DND-41 (cell line): ENCODE measurements around the gene LCA5L.

Experiments
- ATAC-seq: fragments of 200-7000 bp; cut with Tn5 transposase; 3 replicates; pipeline ENCODE4 v1.9.1; 2021; ENCODE audit warnings: low read depth; ENCODE audit not compliant: insufficient read depth
- DNase-seq: peaks from one replicate; pipeline ENCODE4 v3.0.0-alpha.2; 2020
- H2AFZ ChIP-seq: 2 replicates; pipeline ENCODE4 v1.6.0; 2012; ENCODE audit warnings: low read depth, low read length
- H3K27ac ChIP-seq: 2 replicates; pipeline ENCODE4 v1.5.1; 2012; ENCODE audit warnings: low read length, inconsistent platforms
- H3K27me3 ChIP-seq: fragments of 200-600 bp; sonication (generic); 2 replicates; pipeline ENCODE4 v1.6.0; 2012; ENCODE audit warnings: low read length, mild to moderate bottlenecking, inconsistent platforms; ENCODE audit not compliant: insufficient read depth, poor library complexity
- H3K36me3 ChIP-seq: 2 replicates; pipeline ENCODE4 v1.5.1; 2012; ENCODE audit warnings: low read length, inconsistent platforms; ENCODE audit not compliant: insufficient read depth
- H3K4me1 ChIP-seq: 2 replicates; pipeline ENCODE4 v1.5.1; 2012; ENCODE audit warnings: mild to moderate bottlenecking, low read length; ENCODE audit not compliant: insufficient read depth
- H3K4me2 ChIP-seq: 2 replicates; pipeline ENCODE4 v1.6.0; 2012; ENCODE audit warnings: mild to moderate bottlenecking, moderate library complexity, low read length, inconsistent platforms; ENCODE audit not compliant: insufficient read depth
- H3K4me3 ChIP-seq, 2 experiments: fragments of 200-600 bp in 1 of 2; shearing (Covaris generic) in 1 of 2; 2 replicates each; pipeline ENCODE4 v1.5.1; 2012 to 2016; ENCODE audit warnings: inconsistent platforms in 2 of 2, low read length in 2 of 2, mild to moderate bottlenecking in 2 of 2, low read depth in 1 of 2, moderate library complexity in 1 of 2
- H3K79me2 ChIP-seq: 2 replicates; pipeline ENCODE4 v1.6.0; 2012; ENCODE audit warnings: low read length, inconsistent platforms; ENCODE audit not compliant: insufficient read depth
- H3K9ac ChIP-seq: 2 replicates; pipeline ENCODE4 v1.6.0; 2012; ENCODE audit warnings: low read depth, mild to moderate bottlenecking, inconsistent platforms, low read length, moderate library complexity
- H3K9me3 ChIP-seq: 2 replicates; pipeline ENCODE4 v1.5.1; 2012; ENCODE audit warnings: low read length, moderate library complexity, mild to moderate bottlenecking, inconsistent platforms; ENCODE audit not compliant: insufficient read depth, severe bottlenecking
- H4K20me1 ChIP-seq: 2 replicates; pipeline ENCODE4 v1.6.0; 2012; ENCODE audit warnings: low read length; ENCODE audit not compliant: insufficient read depth
- EZH2 ChIP-seq: IDR thresholded peaks from 3 replicates; pipeline ENCODE4 v1.6.1; 2012; ENCODE audit warnings: borderline replicate concordance, low read depth, mild to moderate bottlenecking, moderate library complexity, low read length, inconsistent platforms; ENCODE audit not compliant: severe bottlenecking
- TF ChIP-seq, protein P1 (sequence below): IDR thresholded peaks from 2 replicates; pipeline ENCODE4 v1.5.1; 2012; ENCODE audit warnings: borderline replicate concordance, low read length, moderate library complexity, mild to moderate bottlenecking; ENCODE audit not compliant: poor library complexity, severe bottlenecking; ENCODE audit errors: extremely low read depth

LCA5L gene

DNA sequence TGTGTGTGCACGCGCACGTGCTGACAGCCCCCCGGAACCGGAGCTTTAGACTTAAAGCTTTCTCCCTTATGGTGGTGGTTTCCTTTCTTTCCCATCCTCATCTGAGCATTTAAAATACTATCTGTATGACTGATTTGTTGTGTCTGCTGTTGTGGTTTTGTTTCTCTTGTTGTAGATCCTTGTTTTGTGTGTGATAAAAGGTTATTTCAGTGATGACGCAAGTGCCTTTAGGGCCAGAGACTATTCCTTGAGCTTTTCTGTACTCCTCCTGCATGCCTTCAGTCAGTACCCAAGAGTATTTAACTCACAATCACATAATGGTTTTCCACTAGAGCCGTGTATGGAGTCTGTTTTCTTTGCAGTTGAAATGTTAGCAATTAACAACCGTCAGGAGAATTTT, 45.4 kb downstream of the LCA5L start:
- DNase-seq (no peak), ATAC-seq (no peak)
- Histone ChIP-seq H4K20me1 (no peaks in the 10 kb centered on the region), H3K4me3 (no peak overlapping the region), H3K9ac (no peak overlapping the region), H3K27me3 (no peaks in the 10 kb centered on the region), H3K4me1 (no peaks in the 10 kb centered on the region), H3K9me3 (no peaks in the 10 kb centered on the region), H3K36me3 (peaks cover 17% of the 10 kb centered on the region), H3K79me2 (no peaks in the 10 kb centered on the region), H3K4me2 (no peak overlapping the region), H3K27ac (no peak overlapping the region), H2AFZ (no peak overlapping the region)
- TF ChIP-seq, protein P1, sequence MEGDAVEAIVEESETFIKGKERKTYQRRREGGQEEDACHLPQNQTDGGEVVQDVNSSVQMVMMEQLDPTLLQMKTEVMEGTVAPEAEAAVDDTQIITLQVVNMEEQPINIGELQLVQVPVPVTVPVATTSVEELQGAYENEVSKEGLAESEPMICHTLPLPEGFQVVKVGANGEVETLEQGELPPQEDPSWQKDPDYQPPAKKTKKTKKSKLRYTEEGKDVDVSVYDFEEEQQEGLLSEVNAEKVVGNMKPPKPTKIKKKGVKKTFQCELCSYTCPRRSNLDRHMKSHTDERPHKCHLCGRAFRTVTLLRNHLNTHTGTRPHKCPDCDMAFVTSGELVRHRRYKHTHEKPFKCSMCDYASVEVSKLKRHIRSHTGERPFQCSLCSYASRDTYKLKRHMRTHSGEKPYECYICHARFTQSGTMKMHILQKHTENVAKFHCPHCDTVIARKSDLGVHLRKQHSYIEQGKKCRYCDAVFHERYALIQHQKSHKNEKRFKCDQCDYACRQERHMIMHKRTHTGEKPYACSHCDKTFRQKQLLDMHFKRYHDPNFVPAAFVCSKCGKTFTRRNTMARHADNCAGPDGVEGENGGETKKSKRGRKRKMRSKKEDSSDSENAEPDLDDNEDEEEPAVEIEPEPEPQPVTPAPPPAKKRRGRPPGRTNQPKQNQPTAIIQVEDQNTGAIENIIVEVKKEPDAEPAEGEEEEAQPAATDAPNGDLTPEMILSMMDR = no peak
- TF ChIP-seq EZH2 = no peak

- no peak for TF ChIP-seq EZH2
- TF ChIP-seq, protein P1 = no peak
- DNase-seq = no peak
- H3K79me2 ChIP-seq = no peaks in the 10 kb centered on the region
- H3K27ac ChIP-seq = no peak overlapping the region
- no peak for ATAC-seq
- H3K9me3 ChIP-seq = no peaks in the 10 kb centered on the region
- H3K4me3 ChIP-seq = no peak overlapping the region
- H3K9ac ChIP-seq = no peak overlapping the region
- H3K4me2 ChIP-seq = no peak overlapping the region
- no peaks in the 10 kb centered on the region for H4K20me1 ChIP-seq
- H3K27me3 ChIP-seq = no peaks in the 10 kb centered on the region
- H3K4me1 ChIP-seq = no peaks in the 10 kb centered on the region
- no peak overlapping the region for H2AFZ ChIP-seq
- peaks cover 37% of the 10 kb centered on the region for H3K36me3 ChIP-seq
These were observed 47.8 kb downstream of the LCA5L start for GRCh38 chr21:39397646-39398385.

DNA sequence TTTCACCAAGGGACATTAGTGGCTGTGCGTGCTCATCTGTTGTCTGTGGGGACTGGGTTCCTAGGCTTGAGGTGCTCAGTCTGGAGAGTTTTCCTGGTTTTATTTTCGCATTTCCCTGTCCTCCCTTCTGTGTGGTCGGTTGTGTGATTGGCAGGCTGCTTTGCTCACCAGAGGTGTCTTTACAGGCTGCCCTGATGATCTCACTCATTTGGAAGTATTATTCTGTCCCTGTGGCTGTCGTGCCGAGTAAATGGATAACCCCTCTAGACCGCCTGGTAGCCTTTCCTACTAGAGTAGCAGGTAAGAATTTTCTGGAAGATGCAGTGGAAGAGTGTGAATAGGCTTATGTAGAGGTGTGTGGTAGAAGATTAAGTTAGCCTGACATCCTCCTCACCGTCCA, 52.6 kb downstream of the LCA5L start:
- Histone ChIP-seq H3K79me2 (peaks cover 28% of the 10 kb centered on the region), H3K4me2 (no peak overlapping the region), H3K27ac (no peak overlapping the region), H3K36me3 (peaks cover 59% of the 10 kb centered on the region), H3K9ac (no peak overlapping the region), H3K27me3 (no peaks in the 10 kb centered on the region), H3K4me1 (peaks cover 16% of the 10 kb centered on the region), H2AFZ (no peak overlapping the region), H3K9me3 (no peaks in the 10 kb centered on the region), H3K4me3 (no peak overlapping the region), H4K20me1 (peaks cover 15% of the 10 kb centered on the region)
- no peak for DNase-seq
- TF ChIP-seq EZH2 = no peak
- TF ChIP-seq, protein P1 = no peak
- ATAC-seq = no peak
